ENCODE results near the gene DCLRE1B. TPM values are rescaled to one million over a fixed set of nuclear protein-coding genes. Genes with fewer than 3 reads are reported as not detected.

DCLRE1B gene
- total RNA-seq = 10 to 100 TPM; 12.6 to 22.0 TPM

GRCh38 chr1:113904674-113905434 is at the start of gene DCLRE1B, which contains the start of gene AP4B1:
TSS of gene DCLRE1B (plus strand) at chr1:113905326. CDS start at chr1:113905587, 261 bp downstream.
TSS of gene AP4B1 (minus strand) at chr1:113904799. CDS start at chr1:113904717, 82 bp downstream.
- ATAC-seq (peak; percentile 95 to 96), DNase-seq (ENCODE audit: low spot score) (peak; percentile 100)
- peaks cover 39 to 43% of the 10 kb centered on the region in 2 donors for H3K4me1 Mint-ChIP-seq (ENCODE audit: low read depth in 2 of 2)
- no peaks in the 10 kb centered on the region for H3K9me3 Mint-ChIP-seq
- H3K4me3 Mint-ChIP-seq = peak within 1 kb of the TSS; percentile 93
- H3K27ac Mint-ChIP-seq = peak within 1 kb of the TSS; percentile 87 to 95
- no peaks in the 10 kb centered on the region for H3K27me3 Mint-ChIP-seq
- peaks cover 21% of the 10 kb centered on the region for H3K36me3 Mint-ChIP-seq

GRCh38 chr1:113855630-113856400 is 49.3 kb upstream of the DCLRE1B start:
- ATAC-seq (no peak), DNase-seq (ENCODE audit: low spot score) (no peak)
- Mint-ChIP-seq H3K36me3 (peaks cover 11% of the 10 kb centered on the region), H3K4me1 (ENCODE audit: low read depth in 2 of 2) (peaks cover 18 to 30% of the 10 kb centered on the region in 2 donors), H3K27me3 (no peaks in the 10 kb centered on the region), H3K4me3 (no peak overlapping the region), H3K27ac (peak overlapping the region; percentile 15 to 57), H3K9me3 (no peaks in the 10 kb centered on the region)

DNA sequence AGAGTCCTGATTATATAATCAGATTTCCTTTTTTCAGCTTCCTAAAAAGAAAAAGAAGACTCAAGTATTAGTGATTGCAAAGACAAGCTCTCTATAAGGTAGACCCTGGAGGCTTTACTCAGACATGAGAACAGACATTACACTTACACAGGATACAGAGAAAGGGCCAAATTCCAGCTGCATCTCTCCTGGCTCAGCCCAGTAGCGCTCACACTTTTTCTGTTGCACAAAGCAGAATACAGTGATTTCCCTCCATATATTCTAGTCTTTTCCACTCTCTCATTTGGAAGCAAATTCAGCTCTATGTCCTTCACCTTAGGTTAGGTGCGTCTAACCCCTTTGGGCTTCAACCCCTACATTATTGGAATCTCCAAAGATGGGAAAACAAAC is 48.7 kb upstream of the DCLRE1B start:
- Mint-ChIP-seq H3K4me1 (ENCODE audit: low read depth in 2 of 2) (peaks cover 20 to 33% of the 10 kb centered on the region in 2 donors), H3K4me3 (no peak overlapping the region), H3K27me3 (no peaks in the 10 kb centered on the region), H3K36me3 (peaks cover 10% of the 10 kb centered on the region), H3K9me3 (no peaks in the 10 kb centered on the region), H3K27ac (peak overlapping the region; percentile 15 to 57)
- DNase-seq (ENCODE audit: low spot score) = no peak
- no peak for ATAC-seq

- Mint-ChIP-seq H3K27me3 (no peaks in the 10 kb centered on the region), H3K36me3 (peaks cover 13% of the 10 kb centered on the region), H3K27ac (peak overlapping the region in 1 of 2 donors; percentile 29), H3K4me3 (no peak overlapping the region), H3K4me1 (ENCODE audit: low read depth in 2 of 2) (peaks cover 29 to 46% of the 10 kb centered on the region in 2 donors), H3K9me3 (no peaks in the 10 kb centered on the region)
- no peak for DNase-seq (ENCODE audit: low spot score)
- ATAC-seq = no peak
Measured at GRCh38 chr1:113857776-113858175, 47.4 kb upstream of the DCLRE1B start.

DNA sequence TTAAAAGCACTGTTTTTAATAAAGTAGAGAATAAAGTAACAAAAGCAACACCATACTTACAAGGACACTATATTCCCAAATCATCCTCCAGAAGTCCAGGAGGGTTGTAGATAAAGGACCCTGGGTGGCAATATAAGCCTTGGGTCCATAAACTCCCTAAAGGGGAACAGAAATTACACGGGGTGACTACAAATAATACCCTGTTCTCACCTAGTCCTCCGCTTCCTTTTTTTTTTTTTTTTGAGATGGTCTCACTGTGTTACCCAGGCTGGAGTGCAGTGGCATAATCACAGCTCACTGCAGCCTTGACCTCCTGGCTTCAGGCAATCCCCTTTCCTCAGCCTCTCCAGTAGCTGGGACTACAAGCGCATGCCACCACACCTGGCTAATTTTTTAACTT is 46.7 kb upstream of the DCLRE1B start:
- no peaks in the 10 kb centered on the region for H3K9me3 Mint-ChIP-seq
- peaks cover 15% of the 10 kb centered on the region for H3K36me3 Mint-ChIP-seq
- no peak for DNase-seq (ENCODE audit: low spot score)
- no peak for ATAC-seq
- no peak overlapping the region for H3K4me3 Mint-ChIP-seq
- peaks cover 35 to 52% of the 10 kb centered on the region in 2 donors for H3K4me1 Mint-ChIP-seq (ENCODE audit: low read depth in 2 of 2)
- H3K27ac Mint-ChIP-seq = peak overlapping the region; percentile 29 to 74
- H3K27me3 Mint-ChIP-seq = no peaks in the 10 kb centered on the region

- DNase-seq (ENCODE audit: low spot score) (no peak), ATAC-seq (no peak)
- no peaks in the 10 kb centered on the region for H3K27me3 Mint-ChIP-seq
- H3K4me3 Mint-ChIP-seq = peak overlapping the region; percentile 53
- H3K27ac Mint-ChIP-seq = peak overlapping the region; percentile 29 to 74
- H3K9me3 Mint-ChIP-seq = no peaks in the 10 kb centered on the region
- H3K4me1 Mint-ChIP-seq (ENCODE audit: low read depth in 2 of 2) = peaks cover 37 to 53% of the 10 kb centered on the region in 2 donors
- H3K36me3 Mint-ChIP-seq = peaks cover 15% of the 10 kb centered on the region
Measured at GRCh38 chr1:113858982-113859381, 46.1 kb upstream of the DCLRE1B start.

DNA sequence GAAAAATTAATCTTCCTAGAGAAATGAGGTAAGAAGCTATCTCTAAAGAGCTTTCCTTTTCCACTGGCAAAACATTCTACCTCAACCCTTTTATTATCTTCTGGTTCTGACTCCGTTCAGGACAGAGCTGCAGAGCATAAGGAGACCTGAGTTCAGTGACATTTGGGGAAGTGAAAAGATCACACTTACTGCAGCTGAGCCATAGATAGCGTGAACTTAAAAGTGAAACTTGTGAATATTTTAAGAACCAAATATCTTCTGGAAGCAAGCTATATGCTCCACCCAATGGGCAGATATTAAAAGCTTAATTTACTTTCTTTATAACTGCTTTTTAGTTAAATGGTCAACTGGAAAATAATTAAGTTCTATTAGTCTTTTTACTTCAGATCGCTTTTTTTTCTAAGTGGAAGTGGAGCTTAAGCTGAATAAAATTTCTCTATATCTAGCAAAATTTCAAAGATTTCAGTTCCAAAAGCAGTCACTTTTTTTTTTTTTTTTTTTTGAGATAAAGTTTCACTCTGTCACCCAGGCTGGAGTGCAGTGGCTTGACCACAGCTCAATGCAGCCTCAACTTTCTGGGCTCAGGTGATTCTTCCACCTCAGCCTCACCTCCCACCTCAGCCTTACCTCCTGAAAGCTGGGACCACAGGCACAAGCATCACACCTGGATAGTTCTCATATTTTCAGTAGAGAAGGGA is 45.5 kb upstream of the DCLRE1B start:
- no peak for DNase-seq (ENCODE audit: low spot score)
- Mint-ChIP-seq H3K27me3 (no peaks in the 10 kb centered on the region), H3K9me3 (no peaks in the 10 kb centered on the region), H3K27ac (peak overlapping the region; percentile 29 to 74), H3K4me1 (ENCODE audit: low read depth in 2 of 2) (peaks cover 36 to 51% of the 10 kb centered on the region in 2 donors), H3K4me3 (peak overlapping the region; percentile 53), H3K36me3 (peaks cover 14% of the 10 kb centered on the region)
- peak; percentile 60 to 78 for ATAC-seq

GRCh38 chr1:113860891-113861290 is 44.2 kb upstream of the DCLRE1B start:
- no peaks in the 10 kb centered on the region for H3K27me3 Mint-ChIP-seq
- H3K9me3 Mint-ChIP-seq = no peaks in the 10 kb centered on the region
- peaks cover 42 to 56% of the 10 kb centered on the region in 2 donors for H3K4me1 Mint-ChIP-seq (ENCODE audit: low read depth in 2 of 2)
- peaks cover 11% of the 10 kb centered on the region for H3K36me3 Mint-ChIP-seq
- DNase-seq (ENCODE audit: low spot score) (no peak), ATAC-seq (no peak)
- H3K4me3 Mint-ChIP-seq = peak overlapping the region; percentile 58
- peak overlapping the region; percentile 29 to 74 for H3K27ac Mint-ChIP-seq

DNA sequence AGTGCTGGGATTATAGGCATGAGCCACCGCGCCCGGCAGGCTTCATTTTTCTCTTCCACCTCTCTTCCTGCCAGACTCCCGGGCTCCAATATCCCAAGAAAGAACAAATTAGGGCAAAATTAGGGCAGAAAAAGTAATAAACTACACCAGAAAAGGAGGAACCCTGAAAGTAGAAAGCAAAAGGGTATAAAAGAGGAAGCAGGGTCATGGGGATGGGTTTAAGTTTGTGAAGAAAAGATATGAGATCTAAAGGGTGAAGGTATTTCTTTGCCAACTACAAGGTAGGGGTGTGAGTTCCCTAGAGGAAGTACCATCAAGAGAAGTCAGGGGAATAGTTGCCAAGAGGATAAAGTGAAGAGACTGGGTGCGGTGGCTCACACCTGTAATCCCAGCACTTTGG is 43.5 kb upstream of the DCLRE1B start:
- Mint-ChIP-seq H3K9me3 (no peaks in the 10 kb centered on the region), H3K4me1 (ENCODE audit: low read depth in 2 of 2) (peaks cover 44 to 56% of the 10 kb centered on the region in 2 donors), H3K36me3 (peaks cover 11% of the 10 kb centered on the region), H3K4me3 (peak overlapping the region; percentile 15), H3K27ac (peak overlapping the region; percentile 29 to 74), H3K27me3 (no peaks in the 10 kb centered on the region)
- DNase-seq (ENCODE audit: low spot score) (no peak), ATAC-seq (no peak)

GRCh38 chr1:113868387-113869083 is 36.6 kb upstream of the DCLRE1B start:
- no peaks in the 10 kb centered on the region for H3K9me3 Mint-ChIP-seq
- no peak for DNase-seq (ENCODE audit: low spot score)
- H3K4me3 Mint-ChIP-seq = peak overlapping the region; percentile 93
- no peak for ATAC-seq
- H3K4me1 Mint-ChIP-seq (ENCODE audit: low read depth in 2 of 2) = peaks cover 57 to 62% of the 10 kb centered on the region in 2 donors
- H3K36me3 Mint-ChIP-seq = no peaks in the 10 kb centered on the region
- H3K27me3 Mint-ChIP-seq = no peaks in the 10 kb centered on the region
- H3K27ac Mint-ChIP-seq = peak overlapping the region; percentile 98

DNA sequence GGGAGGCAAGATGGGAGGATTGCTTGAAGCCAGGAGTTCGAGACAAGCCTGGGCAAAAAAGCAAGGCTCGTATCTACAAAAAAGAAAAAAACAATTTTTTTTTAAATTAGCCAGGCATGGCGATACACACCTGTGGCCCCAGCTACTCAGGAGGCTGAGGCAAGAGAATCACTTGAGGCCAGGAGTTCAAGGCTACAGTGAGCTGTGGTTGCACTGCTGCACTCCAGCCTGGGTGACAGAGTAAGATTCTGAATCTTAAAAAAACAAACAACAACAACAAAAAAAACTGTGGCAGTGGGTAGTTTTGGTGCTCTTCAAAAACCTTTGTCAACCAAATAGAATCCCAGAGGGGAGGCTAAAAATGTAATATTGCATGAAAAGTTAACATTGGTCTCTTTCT is 34.3 kb upstream of the DCLRE1B start:
- peak overlapping the region; percentile 98 for H3K27ac Mint-ChIP-seq
- H3K27me3 Mint-ChIP-seq = no peaks in the 10 kb centered on the region
- H3K9me3 Mint-ChIP-seq = no peaks in the 10 kb centered on the region
- ATAC-seq = no peak
- peaks cover 66 to 77% of the 10 kb centered on the region in 2 donors for H3K4me1 Mint-ChIP-seq (ENCODE audit: low read depth in 2 of 2)
- DNase-seq (ENCODE audit: low spot score) = no peak
- H3K36me3 Mint-ChIP-seq = no peaks in the 10 kb centered on the region
- peak overlapping the region; percentile 93 for H3K4me3 Mint-ChIP-seq

- ATAC-seq (peak; percentile 94 to 98), DNase-seq (ENCODE audit: low spot score) (peak; percentile 89)
- peak within 1 kb of the TSS; percentile 93 for H3K4me3 Mint-ChIP-seq
- H3K36me3 Mint-ChIP-seq = no peaks in the 10 kb centered on the region
- no peaks in the 10 kb centered on the region for H3K27me3 Mint-ChIP-seq
- H3K9me3 Mint-ChIP-seq = no peaks in the 10 kb centered on the region
- H3K4me1 Mint-ChIP-seq (ENCODE audit: low read depth in 2 of 2) = peaks cover 67 to 80% of the 10 kb centered on the region in 2 donors
- peak within 1 kb of the TSS; percentile 98 for H3K27ac Mint-ChIP-seq
Measured at GRCh38 chr1:113871597-113872113, 33.5 kb upstream of the DCLRE1B start, which contains the start of gene PTPN22. TSS of gene PTPN22 (minus strand) at chr1:113871712.

Measured in natural killer cell treated with Interleukin-12 subunit alpha and Interleukin-12 subunit beta and Interleukin-15 and Interleukin-18, amount 100 ng/mL, for 72 hours (primary cell).